Endothelial cell of umbilical vein (primary cell): Measurements from ENCODE around the gene SIKE1.

ENCODE experiments used
- EZH2 ChIP-seq: IDR thresholded peaks from 2 replicates; pipeline ENCODE4 v1.6.1; 2012; ENCODE audit warnings: borderline replicate concordance, low read depth, mild to moderate bottlenecking, moderate library complexity, low read length, inconsistent platforms; ENCODE audit not compliant: severe bottlenecking
- GATA2 ChIP-seq: IDR thresholded peaks from 2 replicates; pipeline ENCODE4 v1.7.0; 2011; ENCODE audit warnings: low read depth, mild to moderate bottlenecking, moderate library complexity, mixed read lengths, low read length; ENCODE audit not compliant: insufficient read length, insufficient read depth
- JUN ChIP-seq: IDR thresholded peaks from 2 replicates; pipeline ENCODE4 v1.6.1; 2011; ENCODE audit warnings: borderline replicate concordance, low read depth; ENCODE audit not compliant: insufficient read length, insufficient read depth
- MYC ChIP-seq: IDR thresholded peaks from one replicate; pipeline ENCODE4 v1.6.1; 2011; ENCODE audit warnings: mild to moderate bottlenecking, low read depth, low read length
- POLR2A ChIP-seq: IDR thresholded peaks from 2 replicates; pipeline ENCODE4 v1.6.1; 2012; ENCODE audit warnings: low read depth, mild to moderate bottlenecking, control low read depth, low read length
- POLR2AphosphoS5 ChIP-seq: IDR thresholded peaks from 2 replicates; pipeline ENCODE4 v1.6.1; 2012; ENCODE audit warnings: low read depth, mild to moderate bottlenecking, control low read depth, low read length, moderate library complexity; ENCODE audit not compliant: insufficient read depth
- TF ChIP-seq, protein P1 (sequence below): IDR thresholded peaks from 2 replicates; pipeline ENCODE4 v1.6.1; 2011; ENCODE audit not compliant: insufficient read depth, insufficient read length
- TF ChIP-seq, protein P2 (sequence below), 2 donors: IDR thresholded peaks; 1 replicate in 1 of 2; 2 replicates in 1 of 2; pipeline ENCODE4 v1.5.1; 2011; ENCODE audit warnings: low read length in 2 of 2, mild to moderate bottlenecking in 2 of 2, moderate library complexity in 2 of 2, control low read depth in 1 of 2, inconsistent platforms in 1 of 2, low read depth in 1 of 2; ENCODE audit not compliant: insufficient read depth in 1 of 2; ENCODE audit errors: extremely low read depth in 1 of 2

DNA sequence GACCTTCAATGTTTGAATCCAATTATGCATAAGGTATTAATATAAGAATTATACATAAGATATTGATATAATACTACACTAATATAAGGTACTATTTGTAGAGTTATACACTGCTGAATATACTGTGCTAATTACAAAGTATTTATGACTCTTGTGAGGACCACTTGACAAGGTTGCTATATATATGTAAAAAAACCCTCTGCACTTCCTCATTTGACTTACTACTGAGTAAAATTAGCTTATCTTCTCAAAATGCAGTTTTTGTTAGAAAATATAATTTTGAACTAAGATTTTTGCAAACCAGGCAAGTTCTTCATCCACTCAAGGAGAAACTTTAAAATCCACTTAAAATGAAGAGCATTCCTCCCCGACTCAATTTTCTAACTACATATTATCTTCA lies 8.5 kb downstream of the SIKE1 start:
- TF ChIP-seq, protein P1, sequence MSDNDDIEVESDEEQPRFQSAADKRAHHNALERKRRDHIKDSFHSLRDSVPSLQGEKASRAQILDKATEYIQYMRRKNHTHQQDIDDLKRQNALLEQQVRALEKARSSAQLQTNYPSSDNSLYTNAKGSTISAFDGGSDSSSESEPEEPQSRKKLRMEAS = no peak
- TF ChIP-seq, protein P2, sequence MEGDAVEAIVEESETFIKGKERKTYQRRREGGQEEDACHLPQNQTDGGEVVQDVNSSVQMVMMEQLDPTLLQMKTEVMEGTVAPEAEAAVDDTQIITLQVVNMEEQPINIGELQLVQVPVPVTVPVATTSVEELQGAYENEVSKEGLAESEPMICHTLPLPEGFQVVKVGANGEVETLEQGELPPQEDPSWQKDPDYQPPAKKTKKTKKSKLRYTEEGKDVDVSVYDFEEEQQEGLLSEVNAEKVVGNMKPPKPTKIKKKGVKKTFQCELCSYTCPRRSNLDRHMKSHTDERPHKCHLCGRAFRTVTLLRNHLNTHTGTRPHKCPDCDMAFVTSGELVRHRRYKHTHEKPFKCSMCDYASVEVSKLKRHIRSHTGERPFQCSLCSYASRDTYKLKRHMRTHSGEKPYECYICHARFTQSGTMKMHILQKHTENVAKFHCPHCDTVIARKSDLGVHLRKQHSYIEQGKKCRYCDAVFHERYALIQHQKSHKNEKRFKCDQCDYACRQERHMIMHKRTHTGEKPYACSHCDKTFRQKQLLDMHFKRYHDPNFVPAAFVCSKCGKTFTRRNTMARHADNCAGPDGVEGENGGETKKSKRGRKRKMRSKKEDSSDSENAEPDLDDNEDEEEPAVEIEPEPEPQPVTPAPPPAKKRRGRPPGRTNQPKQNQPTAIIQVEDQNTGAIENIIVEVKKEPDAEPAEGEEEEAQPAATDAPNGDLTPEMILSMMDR (IDR thresholded peaks at IDR 0.05; ENCODE audit: extremely low read depth in 1 of 2, insufficient read depth in 1 of 2, low read depth in 1 of 2, low read length in 2 of 2) = no peak
- TF ChIP-seq POLR2A (no peak), JUN (no peak), POLR2AphosphoS5 (no peak), EZH2 (no peak), MYC (no peak), GATA2 (no peak)
